Measurements from ENCODE around the gene GRIP1. TPM values are rescaled to one million over a fixed set of nuclear protein-coding genes. Genes with fewer than 3 reads are reported as not detected.

The GRIP1 gene
- total and polyA plus RNA-seq, 2 donors from 2014 or later = 3.9 to 18.4 TPM

GRCh38 chr12:66426696-66427095 is 252.2 kb downstream of the GRIP1 start:
- FAIRE-seq = no peak

GRCh38 chr12:66423266-66423665 is 255.6 kb downstream of the GRIP1 start:
- Histone ChIP-seq H3K27me3 (ENCODE audit: control insufficient read depth, insufficient read depth, low read length) (no peaks in the 10 kb centered on the region), H3K9me3 (ENCODE audit: control insufficient read depth in 2 of 3, insufficient read depth in 1 of 3, low read length in 3 of 3) (peaks cover 0 to 4% (median 0%) of the 10 kb centered on the region in 3 donors), H3K36me3 (ENCODE audit: control insufficient read depth in 2 of 3, insufficient read depth in 3 of 3, low read length in 3 of 3) (no peaks in the 10 kb centered on the region), H3K4me3 (ENCODE audit: low read length in 3 of 3) (no peak overlapping the region), H3K27ac (ENCODE audit: low read depth in 2 of 2, low read length in 2 of 2) (no peak overlapping the region), H3K9ac (ENCODE audit: low read length in 3 of 3) (no peak overlapping the region), H3K4me1 (ENCODE audit: control insufficient read depth in 2 of 3, insufficient read depth in 2 of 3, low read depth in 1 of 3, low read length in 3 of 3) (no peaks in the 10 kb centered on the region)
- DNase-seq (no peak), FAIRE-seq (no peak)
- intact Hi-C loops (cut with DNase I) = no loop called here
- no peak for TF ChIP-seq CTCF (IDR thresholded peaks at IDR 0.05; ENCODE audit: borderline replicate concordance, extremely low read depth, insufficient read depth)

More at GRCh38 chr12:66426696-66427095, 252.2 kb downstream of the GRIP1 start:
- H3K9me3 ChIP-seq (ENCODE audit: control insufficient read depth in 2 of 3, insufficient read depth in 1 of 3, low read length in 3 of 3) = peaks cover 0 to 4% (median 0%) of the 10 kb centered on the region in 3 donors
- DNase-seq = no peak
- no peak overlapping the region for H3K9ac ChIP-seq (ENCODE audit: low read length in 3 of 3)
- H3K4me3 ChIP-seq (ENCODE audit: low read length in 3 of 3) = no peak overlapping the region
- H3K27ac ChIP-seq (ENCODE audit: low read depth in 2 of 2, low read length in 2 of 2) = no peak overlapping the region
- no peaks in the 10 kb centered on the region for H3K27me3 ChIP-seq (ENCODE audit: control insufficient read depth, insufficient read depth, low read length)
- no peak for TF ChIP-seq CTCF (IDR thresholded peaks at IDR 0.05; ENCODE audit: borderline replicate concordance, extremely low read depth, insufficient read depth)
- no peaks in the 10 kb centered on the region for H3K36me3 ChIP-seq (ENCODE audit: control insufficient read depth in 2 of 3, insufficient read depth in 3 of 3, low read length in 3 of 3)
- intact Hi-C loops (cut with DNase I) = no loop called here
- no peaks in the 10 kb centered on the region for H3K4me1 ChIP-seq (ENCODE audit: control insufficient read depth in 2 of 3, insufficient read depth in 2 of 3, low read depth in 1 of 3, low read length in 3 of 3)

GRCh38 chr12:66418908-66419307 is 260.0 kb downstream of the GRIP1 start:
- H3K27me3 ChIP-seq (ENCODE audit: control insufficient read depth, insufficient read depth, low read length) = no peaks in the 10 kb centered on the region
- no peaks in the 10 kb centered on the region for H3K9me3 ChIP-seq (ENCODE audit: control insufficient read depth in 2 of 3, insufficient read depth in 1 of 3, low read length in 3 of 3)
- H3K4me3 ChIP-seq (ENCODE audit: low read length in 3 of 3) = no peak overlapping the region
- intact Hi-C loops (cut with DNase I) = no loop called here
- H3K27ac ChIP-seq (ENCODE audit: low read depth in 2 of 2, low read length in 2 of 2) = no peak overlapping the region
- H3K36me3 ChIP-seq (ENCODE audit: control insufficient read depth in 2 of 3, insufficient read depth in 3 of 3, low read length in 3 of 3) = no peaks in the 10 kb centered on the region
- DNase-seq = no peak
- no peak for FAIRE-seq
- no peak overlapping the region for H3K9ac ChIP-seq (ENCODE audit: low read length in 3 of 3)
- no peaks in the 10 kb centered on the region for H3K4me1 ChIP-seq (ENCODE audit: control insufficient read depth in 2 of 3, insufficient read depth in 2 of 3, low read depth in 1 of 3, low read length in 3 of 3)
- TF ChIP-seq CTCF (IDR thresholded peaks at IDR 0.05; ENCODE audit: borderline replicate concordance, extremely low read depth, insufficient read depth) = no peak

GRCh38 chr12:66417217-66417616 is 261.7 kb downstream of the GRIP1 start:
- no peak for DNase-seq
- H3K9me3 ChIP-seq (ENCODE audit: control insufficient read depth in 2 of 3, insufficient read depth in 1 of 3, low read length in 3 of 3) = no peaks in the 10 kb centered on the region
- H3K4me1 ChIP-seq (ENCODE audit: control insufficient read depth in 2 of 3, insufficient read depth in 2 of 3, low read depth in 1 of 3, low read length in 3 of 3) = no peaks in the 10 kb centered on the region
- intact Hi-C loops (cut with DNase I) = no loop called here
- H3K27ac ChIP-seq (ENCODE audit: low read depth in 2 of 2, low read length in 2 of 2) = no peak overlapping the region
- no peak overlapping the region for H3K4me3 ChIP-seq (ENCODE audit: low read length in 3 of 3)
- TF ChIP-seq CTCF (IDR thresholded peaks at IDR 0.05; ENCODE audit: borderline replicate concordance, extremely low read depth, insufficient read depth) = no peak
- no peaks in the 10 kb centered on the region for H3K36me3 ChIP-seq (ENCODE audit: control insufficient read depth in 2 of 3, insufficient read depth in 3 of 3, low read length in 3 of 3)
- FAIRE-seq = no peak
- H3K9ac ChIP-seq (ENCODE audit: low read length in 3 of 3) = no peak overlapping the region
- H3K27me3 ChIP-seq (ENCODE audit: control insufficient read depth, insufficient read depth, low read length) = no peaks in the 10 kb centered on the region
